H1 (cell line): ENCODE measurements around the gene CKB. TPM values are rescaled to one million over a fixed set of nuclear protein-coding genes. Genes with fewer than 3 reads are reported as not detected.

Experiments
- CTCF ChIA-PET: fragments of 300-600 bp; sonication (Branson Sonifier 250); formaldehyde crosslinking; loops from one replicate; lab custom pipeline; 2021; ENCODE audit not compliant: partially characterized antibody; lab: Charles Lee
- POLR2A ChIA-PET: fragments of 300-600 bp; sonication (Branson Sonifier 250); formaldehyde crosslinking; loops from one replicate; lab custom pipeline; 2021; ENCODE audit warnings: inconsistent platforms; ENCODE audit not compliant: partially characterized antibody; lab: Charles Lee
- DNase-seq, 2 experiments: peaks; one replicate each; pipeline versions ENCODE4 v3.0.0 to v3.0.0-alpha.2; 2010 to 2022; ENCODE audit warnings: low spot score in 2 of 2, low read depth in 1 of 2, mixed read lengths in 1 of 2
- FAIRE-seq: peaks from 2 replicates; lab custom pipeline; 2011; peaks lifted over from hg19 to GRCh38; lab: Jason Lieb, UNC
- H2AFZ ChIP-seq: 2 replicates; pipeline ENCODE4 v1.8.1; 2012; ENCODE audit warnings: low read length, inconsistent platforms
- H2AK5ac ChIP-seq: 2 replicates; pipeline ENCODE4 v1.6.1; 2013; ENCODE audit warnings: low read depth, low read length
- H2BK120ac ChIP-seq: replicated peaks from 2 replicates; pipeline ENCODE3; 2013; ENCODE audit warnings: low read depth, low read length, inconsistent platforms
- H2BK12ac ChIP-seq: 2 replicates; pipeline ENCODE4 v1.6.1; 2013; ENCODE audit warnings: low read depth, low read length
- H2BK15ac ChIP-seq: 2 replicates; pipeline ENCODE4 v1.6.1; 2013; ENCODE audit warnings: low read length
- H2BK20ac ChIP-seq: 2 replicates; pipeline ENCODE4 v1.6.1; 2013; ENCODE audit warnings: low read length
- H2BK5ac ChIP-seq: 2 replicates; pipeline ENCODE4 v1.6.1; 2013; ENCODE audit warnings: low read depth, low read length
- H3K14ac ChIP-seq: 2 replicates; pipeline ENCODE4 v1.6.1; 2013; ENCODE audit warnings: inconsistent platforms; ENCODE audit not compliant: insufficient read length
- H3K18ac ChIP-seq: 2 replicates; pipeline ENCODE4 v1.6.1; 2013; ENCODE audit warnings: low read length; ENCODE audit errors: extremely low read depth
- H3K23ac ChIP-seq: 2 replicates; pipeline ENCODE4 v1.6.1; 2013; ENCODE audit warnings: inconsistent platforms; ENCODE audit not compliant: insufficient read length
- H3K23me2 ChIP-seq: 2 replicates; pipeline ENCODE4 v1.6.1; 2013; ENCODE audit warnings: low read depth, low read length
- H3K27ac ChIP-seq: 2 replicates; pipeline ENCODE4 v1.6.1; 2011; ENCODE audit warnings: low read depth, low read length, inconsistent platforms
- H3K27me3 ChIP-seq, 4 experiments: replicated peaks in 1 of 4; 1 replicate in 1 of 4; 2 replicates in 3 of 4; pipeline versions ENCODE4 v1.6.1 to v1.8.1; 2011 to 2013; ENCODE audit warnings: low read length in 3 of 4, mild to moderate bottlenecking in 3 of 4, inconsistent platforms in 2 of 4, mixed read lengths in 2 of 4, moderate library complexity in 1 of 4; ENCODE audit not compliant: control insufficient read depth in 3 of 4, insufficient read depth in 3 of 4; ENCODE audit errors: extremely low read depth in 1 of 4
- H3K36me3 ChIP-seq, 4 experiments: 2 replicates each; pipeline versions ENCODE4 v1.6.1 to v1.8.1; 2011 to 2013; ENCODE audit warnings: mild to moderate bottlenecking in 4 of 4, low read length in 3 of 4, moderate library complexity in 2 of 4, control low read depth in 1 of 4, inconsistent platforms in 1 of 4; ENCODE audit not compliant: insufficient read depth in 4 of 4, control insufficient read depth in 2 of 4
- H3K4ac ChIP-seq: replicated peaks from 2 replicates; pipeline ENCODE3; 2013; ENCODE audit warnings: low read length, low read depth, mixed read lengths, inconsistent platforms; ENCODE audit not compliant: insufficient read length
- H3K4me1 ChIP-seq, 4 experiments: replicated peaks in 1 of 4; 1 replicate in 1 of 4; 2 replicates in 3 of 4; pipeline versions ENCODE4 v1.6.1 to v1.8.1; 2011 to 2013; ENCODE audit warnings: low read length in 3 of 4, inconsistent platforms in 2 of 4, mixed read lengths in 1 of 4; ENCODE audit not compliant: insufficient read depth in 4 of 4, control insufficient read depth in 3 of 4
- H3K4me2 ChIP-seq, 2 experiments: 2 replicates each; pipeline versions ENCODE4 v1.6.1 to v1.8.1; 2011 to 2013; ENCODE audit warnings: low read depth in 2 of 2, low read length in 2 of 2, control low read depth in 1 of 2, inconsistent platforms in 1 of 2, mild to moderate bottlenecking in 1 of 2; ENCODE audit not compliant: insufficient read depth in 1 of 2
- H3K4me3 ChIP-seq, 4 experiments: fragments of 200-600, 300-600 bp in 1 of 4; sonication (generic), shearing (Covaris generic), sonication (Bioruptor Twin) in 1 of 4; 2 replicates each; pipeline versions ENCODE4 v1.5.1 to v1.8.1; 2011 to 2016; ENCODE audit warnings: low read length in 4 of 4, low read depth in 3 of 4, control low read depth in 2 of 4, inconsistent platforms in 2 of 4, mild to moderate bottlenecking in 2 of 4, mixed read lengths in 1 of 4, moderate library complexity in 1 of 4; ENCODE audit not compliant: insufficient read depth in 2 of 4; ENCODE audit errors: extremely low read depth in 1 of 4
- H3K56ac ChIP-seq: replicated peaks from 2 replicates; pipeline ENCODE3; 2013; ENCODE audit warnings: low read depth, mild to moderate bottlenecking, mixed read lengths, low read length, inconsistent platforms; ENCODE audit not compliant: insufficient read length
- H3K79me1 ChIP-seq: 2 replicates; pipeline ENCODE4 v1.6.1; 2013; ENCODE audit warnings: low read depth, low read length, control low read depth
- H3K79me2 ChIP-seq, 2 experiments: 2 replicates each; pipeline versions ENCODE4 v1.6.1 to v1.8.1; 2012 to 2013; ENCODE audit warnings: low read length in 2 of 2, mild to moderate bottlenecking in 2 of 2, inconsistent platforms in 1 of 2; ENCODE audit not compliant: insufficient read depth in 2 of 2, control insufficient read depth in 1 of 2
- H3K9ac ChIP-seq, 4 experiments: replicated peaks in 1 of 4; 1 replicate in 1 of 4; 2 replicates in 3 of 4; pipeline versions ENCODE4 v1.6.1 to v1.8.1; 2011 to 2013; ENCODE audit warnings: low read depth in 3 of 4, low read length in 3 of 4, control low read depth in 2 of 4, mild to moderate bottlenecking in 2 of 4, moderate library complexity in 2 of 4, inconsistent platforms in 1 of 4; ENCODE audit errors: extremely low read depth in 1 of 4
- H3K9me3 ChIP-seq, 2 experiments: 2 replicates each; pipeline versions ENCODE4 v1.6.1 to v1.8.1; 2012 to 2013; ENCODE audit warnings: mild to moderate bottlenecking in 2 of 2, moderate library complexity in 2 of 2, control low read depth in 1 of 2, inconsistent platforms in 1 of 2, low read depth in 1 of 2, low read length in 1 of 2, mixed read lengths in 1 of 2; ENCODE audit not compliant: insufficient read depth in 2 of 2
- H4K20me1 ChIP-seq, 2 experiments: replicated peaks in 1 of 2; 2 replicates each; pipeline versions ENCODE3 to v1.8.1; 2011 to 2013; ENCODE audit warnings: inconsistent platforms in 2 of 2, low read length in 2 of 2, mild to moderate bottlenecking in 1 of 2; ENCODE audit not compliant: insufficient read depth in 2 of 2, control insufficient read depth in 1 of 2
- H4K5ac ChIP-seq: 2 replicates; pipeline ENCODE4 v1.6.1; 2013; ENCODE audit warnings: low read length, low read depth, mixed read lengths, inconsistent platforms; ENCODE audit not compliant: insufficient read length
- H4K8ac ChIP-seq: 2 replicates; pipeline ENCODE4 v1.8.0; 2013; ENCODE audit warnings: mild to moderate bottlenecking, moderate library complexity, low read length, inconsistent platforms; ENCODE audit not compliant: insufficient read depth; ENCODE audit errors: extremely low read depth
- H4K91ac ChIP-seq: replicated peaks from 2 replicates; pipeline ENCODE3; 2013; ENCODE audit warnings: low read length, mixed read lengths, inconsistent platforms; ENCODE audit not compliant: insufficient read length
- CREB1 ChIP-seq: IDR thresholded peaks from 2 replicates; pipeline ENCODE4 v1.6.1; 2012; ENCODE audit warnings: inconsistent platforms
- FOSL1 ChIP-seq: IDR thresholded peaks from 2 replicates; pipeline ENCODE4 v1.6.1; 2011; ENCODE audit warnings: mild to moderate bottlenecking, low read depth, low read length, moderate library complexity; ENCODE audit not compliant: insufficient read depth
- NANOG ChIP-seq: IDR thresholded peaks from 2 replicates; pipeline ENCODE4 v1.6.1; 2011; ENCODE audit warnings: low read length, low read depth, mild to moderate bottlenecking, inconsistent platforms; ENCODE audit not compliant: insufficient read depth, poor library complexity, severe bottlenecking
- POLR2A ChIP-seq, 2 experiments: IDR thresholded peaks; 1 replicate in 1 of 2; 2 replicates in 1 of 2; pipeline ENCODE4 v1.6.1; 2011; ENCODE audit warnings: low read depth in 2 of 2, low read length in 2 of 2, mild to moderate bottlenecking in 2 of 2; ENCODE audit errors: control extremely low read depth in 1 of 2
- POLR2AphosphoS5 ChIP-seq: IDR thresholded peaks from 2 replicates; pipeline ENCODE4 v1.6.1; 2011; ENCODE audit warnings: low read depth, low read length
- RBBP5 ChIP-seq: IDR thresholded peaks from 2 replicates; pipeline ENCODE4 v1.7.1; 2012; ENCODE audit warnings: low read depth, mild to moderate bottlenecking, inconsistent platforms, low read length, moderate library complexity, borderline replicate concordance
- SAP30 ChIP-seq: fragments of 300-600 bp; sonication (generic); IDR thresholded peaks from 2 replicates; pipeline ENCODE4 v1.7.1; 2012; ENCODE audit warnings: low read length, moderate library complexity, mild to moderate bottlenecking, inconsistent platforms; ENCODE audit not compliant: insufficient read depth, insufficient replicate concordance
- SIRT6 ChIP-seq: IDR thresholded peaks from one replicate; pipeline ENCODE4 v1.7.1; 2012; ENCODE audit warnings: low read length, inconsistent platforms
- SIX5 ChIP-seq: IDR thresholded peaks from 2 replicates; pipeline ENCODE4 v1.6.1; 2011; ENCODE audit warnings: mild to moderate bottlenecking, low read depth, low read length
- SP1 ChIP-seq: IDR thresholded peaks from 2 replicates; pipeline ENCODE4 v1.6.1; 2011; ENCODE audit warnings: low read depth, low read length
- YY1 ChIP-seq: IDR thresholded peaks from 2 replicates; pipeline ENCODE4 v1.6.1; 2011; ENCODE audit warnings: low read depth, mild to moderate bottlenecking, low read length
- WGBS, 2 experiments: shearing (Covaris generic) in 1 of 2; methylation state at CpG; one replicate each; pipeline versions ENCODE4 v1.1.6 to v1.1.7; 2013 to 2015; ENCODE audit warnings: low lambda C conversion rate in 2 of 2, mixed read lengths in 2 of 2, inconsistent platforms in 1 of 2, low coverage in 1 of 2, missing lambda C conversion rate in 1 of 2; ENCODE audit not compliant: insufficient replicate concordance in 2 of 2, insufficient coverage in 1 of 2, insufficient read length in 1 of 2; ENCODE audit errors: extremely low coverage in 1 of 2, missing lambda C conversion rate in 1 of 2; 5-methylcytosine and 5-hydroxymethylcytosine counted together
- polyA plus RNA-seq, 7 experiments: library from polyadenylated mRNA; depleted of rRNA in 3 of 7; stranded (reverse) in 5 of 7; unstranded in 2 of 7; fragments of >200 nt in 5 of 7; fragments of 200-250 nt in 2 of 7; gene quantifications; 1 replicate in 5 of 7; 2 replicates in 1 of 7; 4 replicates in 1 of 7; pipeline versions ENCODE4 v1.2.1 to v1.2.3, GENCODE V29; 2011 to 2013; ENCODE audit warnings: missing spikeins in 2 of 7, mixed read lengths in 2 of 7
- total RNA-seq: library from RNA; stranded (reverse); fragmentation: NEBNext Ultra II Directional; extraction: Animal tissue kit (Norgen Biotek cat#: 25700); gene quantifications from 2 replicates; pipeline ENCODE4 v1.2.1, GENCODE V29; 2021

CKB gene
- total and polyA plus RNA-seq, 2 of the 8 experiments (the other 6 are each of a cell fraction or from before 2014, with no cell fraction given), result 538 to 950 TPM

- FAIRE-seq, result no peak
- no peak for TF ChIP-seq SIX5
- TF ChIP-seq SIRT6, result peak; percentile 61
- no peak for TF ChIP-seq FOSL1
- no peak for TF ChIP-seq SAP30
- 0 out of 2 replicates have a peak, but pooled peaks have one; percentile 15 for TF ChIP-seq CREB1
- no peak for TF ChIP-seq YY1
- TF ChIP-seq POLR2AphosphoS5, result peak; percentile 88
- no peak for TF ChIP-seq RBBP5
- no peak; a peak in 2 of 3 replicates for TF ChIP-seq POLR2A (IDR thresholded peaks at IDR 0.05; ENCODE audit: control extremely low read depth in 1 of 2, low read depth in 2 of 2, low read length in 2 of 2)
- TF ChIP-seq SP1, result peak; percentile 41; the same call in 1 of the 2 replicates
- TF ChIP-seq NANOG, result no peak
These were observed 3.4 kb downstream of the CKB start for GRCh38 chr14:103519043-103519836.

More at GRCh38 chr14:103519043-103519836, 3.4 kb downstream of the CKB start:
- peak overlapping the region in 1 of 2 experiments; percentile 37; a peak in 3 of 4 replicates for H3K4me2 ChIP-seq
- peak overlapping the region; percentile 28 for H4K8ac ChIP-seq
- H3K4ac ChIP-seq, result no peak overlapping the region
- no peak overlapping the region for H4K5ac ChIP-seq
- H4K91ac ChIP-seq, result no peak overlapping the region
- 0 out of 2 replicates have a peak overlapping the region, but pooled peaks have one; percentile 27 for H2BK5ac ChIP-seq
- H3K14ac ChIP-seq, result no peak overlapping the region
- H2AFZ ChIP-seq, result no peak overlapping the region
- no peaks in the 10 kb centered on the region for H3K9me3 ChIP-seq
- no peak overlapping the region for H2BK120ac ChIP-seq
- no peak overlapping the region for H2BK20ac ChIP-seq
- no peak overlapping the region; the same call in 1 of the 2 replicates for H3K18ac ChIP-seq
- no peak overlapping the region for H3K9ac ChIP-seq
- DNase-seq, result no peak
- H3K23ac ChIP-seq, result no peak overlapping the region
- peaks cover 0 to 2% of the 10 kb centered on the region in 2 experiments; a peak in 1 of 4 replicates for H3K79me2 ChIP-seq
- H2BK12ac ChIP-seq, result no peak overlapping the region
- peaks cover 14% of the 10 kb centered on the region; the same call in 1 of the 2 replicates for H3K23me2 ChIP-seq
- peaks cover 3 to 11% (median 11%) of the 10 kb centered on the region in 4 experiments for H3K27me3 ChIP-seq
- CTCF ChIA-PET, result interaction anchor here (0.6 to 31.3 kb wide), 14 partner anchors 9 to 194 kb away, joined by 3 to 921 read pairs (median 4); partner anchors contain the start of genes BAG5 and TRMT61A
- H4K20me1 ChIP-seq, result peaks cover 10 to 21% of the 10 kb centered on the region in 2 experiments
- POLR2A ChIA-PET, result interaction anchor here (0.5 to 12.6 kb wide), 11 partner anchors 9 to 270 kb away, joined by 3 to 844 read pairs (median 3); partner anchors contain the start of genes BAG5, COA8 and TRMT61A
- H3K56ac ChIP-seq, result no peak overlapping the region
- no peak overlapping the region for H3K27ac ChIP-seq
- H2BK15ac ChIP-seq, result no peak overlapping the region
- H3K4me1 ChIP-seq, result peaks cover 0 to 28% (median 19%) of the 10 kb centered on the region in 4 experiments; a peak in 6 of 7 replicates
- no peaks in the 10 kb centered on the region; the same call in 1 of the 2 replicates for H3K79me1 ChIP-seq
- H2AK5ac ChIP-seq, result no peak overlapping the region
- no peak overlapping the region for H3K4me3 ChIP-seq
- WGBS, 2 experiments, result 76% methylated on average over 13 of the region's 13 CpGs; no CpG with 5 or more reads in 1 of the 2 experiments
- H3K36me3 ChIP-seq, result peaks cover 8 to 23% (median 17%) of the 10 kb centered on the region in 4 experiments; a peak in 7 of 8 replicates
